NB4 (cell line): Measurements from ENCODE around the gene DENND4C.

Experiments used
- DNase-seq: peaks from one replicate; pipeline ENCODE4 v3.0.0; 2010; ENCODE audit warnings: low read depth
- H3K4me3 ChIP-seq: one replicate; pipeline ENCODE4 v1.5.1; 2011; ENCODE audit warnings: mild to moderate bottlenecking, low read depth, low read length, moderate library complexity
- MYC ChIP-seq: IDR thresholded peaks from 2 replicates; pipeline ENCODE4 v1.6.1; 2011; ENCODE audit warnings: low read depth, low read length
- POLR2A ChIP-seq: IDR thresholded peaks from 2 replicates; pipeline ENCODE4 v1.6.1; 2011; ENCODE audit warnings: mild to moderate bottlenecking; ENCODE audit not compliant: insufficient read length; ENCODE audit errors: extremely low read depth
- TF ChIP-seq, protein P1 (sequence below): IDR thresholded peaks from one replicate; pipeline ENCODE4 v1.5.1; 2012; ENCODE audit warnings: low read depth, low read length
- TF ChIP-seq, protein P2 (sequence below): IDR thresholded peaks from 2 replicates; pipeline ENCODE4 v1.6.1; 2011; ENCODE audit warnings: low read depth, low read length

Gene DENND4C

DNA sequence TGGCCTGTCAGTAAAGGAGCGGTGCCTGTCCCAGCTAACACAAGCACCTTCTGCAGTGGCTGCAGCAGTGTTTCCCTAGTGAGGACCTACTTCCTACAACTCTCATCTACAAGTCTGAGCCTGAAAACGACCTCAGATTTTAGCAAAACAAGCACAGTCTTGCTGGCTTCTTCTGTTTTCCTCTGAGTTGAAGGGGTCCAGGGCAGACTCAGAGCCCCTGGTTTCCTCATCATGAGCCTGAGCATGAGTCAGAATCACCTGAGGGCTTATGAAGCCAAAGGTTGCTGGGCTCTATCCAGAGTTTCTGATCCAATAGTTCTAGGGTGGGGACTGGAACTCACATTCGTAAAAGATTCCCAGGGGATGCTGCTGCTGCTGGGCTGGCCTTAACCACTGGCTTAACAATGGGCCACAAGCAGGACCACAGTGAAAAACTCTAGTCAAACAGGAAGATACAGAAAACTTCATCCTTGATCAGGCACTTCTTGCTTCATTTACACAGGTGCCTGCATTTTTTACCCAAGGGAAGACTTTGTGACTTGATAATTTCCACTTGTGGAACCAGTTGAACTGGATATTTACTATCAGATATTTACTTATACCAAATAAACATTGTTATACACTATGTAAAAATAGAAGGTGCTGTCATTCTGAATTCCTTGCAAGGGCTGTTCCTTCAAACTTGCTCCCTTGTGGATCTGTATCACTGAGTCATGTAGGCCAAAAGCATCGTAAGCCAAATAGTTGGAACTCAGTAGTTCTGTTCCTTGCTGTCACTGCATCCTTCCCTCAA lies 174.0 kb downstream of the DENND4C start:
- TF ChIP-seq, protein P1, sequence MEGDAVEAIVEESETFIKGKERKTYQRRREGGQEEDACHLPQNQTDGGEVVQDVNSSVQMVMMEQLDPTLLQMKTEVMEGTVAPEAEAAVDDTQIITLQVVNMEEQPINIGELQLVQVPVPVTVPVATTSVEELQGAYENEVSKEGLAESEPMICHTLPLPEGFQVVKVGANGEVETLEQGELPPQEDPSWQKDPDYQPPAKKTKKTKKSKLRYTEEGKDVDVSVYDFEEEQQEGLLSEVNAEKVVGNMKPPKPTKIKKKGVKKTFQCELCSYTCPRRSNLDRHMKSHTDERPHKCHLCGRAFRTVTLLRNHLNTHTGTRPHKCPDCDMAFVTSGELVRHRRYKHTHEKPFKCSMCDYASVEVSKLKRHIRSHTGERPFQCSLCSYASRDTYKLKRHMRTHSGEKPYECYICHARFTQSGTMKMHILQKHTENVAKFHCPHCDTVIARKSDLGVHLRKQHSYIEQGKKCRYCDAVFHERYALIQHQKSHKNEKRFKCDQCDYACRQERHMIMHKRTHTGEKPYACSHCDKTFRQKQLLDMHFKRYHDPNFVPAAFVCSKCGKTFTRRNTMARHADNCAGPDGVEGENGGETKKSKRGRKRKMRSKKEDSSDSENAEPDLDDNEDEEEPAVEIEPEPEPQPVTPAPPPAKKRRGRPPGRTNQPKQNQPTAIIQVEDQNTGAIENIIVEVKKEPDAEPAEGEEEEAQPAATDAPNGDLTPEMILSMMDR = no peak
- TF ChIP-seq POLR2A (no peak), MYC (no peak)
- TF ChIP-seq, protein P2, sequence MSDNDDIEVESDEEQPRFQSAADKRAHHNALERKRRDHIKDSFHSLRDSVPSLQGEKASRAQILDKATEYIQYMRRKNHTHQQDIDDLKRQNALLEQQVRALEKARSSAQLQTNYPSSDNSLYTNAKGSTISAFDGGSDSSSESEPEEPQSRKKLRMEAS = no peak
- H3K4me3 ChIP-seq = no peak overlapping the region
- no peak for DNase-seq

DNA sequence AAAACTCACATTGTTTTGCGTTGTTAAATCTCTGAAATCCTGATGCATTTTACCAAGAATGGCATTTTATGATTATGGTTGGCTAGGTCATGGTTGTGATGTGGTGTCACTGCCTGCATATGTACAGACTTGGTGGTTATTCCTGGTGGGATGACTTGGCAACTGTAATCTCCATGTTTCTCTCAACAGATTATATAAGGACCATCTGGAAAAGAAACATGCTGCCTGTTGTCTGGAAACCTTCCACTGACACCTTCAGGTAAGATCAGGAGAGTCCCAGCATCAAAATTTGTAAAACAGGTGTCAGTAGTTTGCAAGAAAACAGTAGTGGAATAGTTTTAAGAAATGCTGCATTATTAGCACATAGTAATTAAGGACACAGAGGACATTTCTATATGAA lies 175.3 kb downstream of the DENND4C start:
- TF ChIP-seq MYC (no peak), POLR2A (no peak)
- TF ChIP-seq, protein P1 = no peak
- TF ChIP-seq, protein P2 = no peak
- DNase-seq = no peak

DNA sequence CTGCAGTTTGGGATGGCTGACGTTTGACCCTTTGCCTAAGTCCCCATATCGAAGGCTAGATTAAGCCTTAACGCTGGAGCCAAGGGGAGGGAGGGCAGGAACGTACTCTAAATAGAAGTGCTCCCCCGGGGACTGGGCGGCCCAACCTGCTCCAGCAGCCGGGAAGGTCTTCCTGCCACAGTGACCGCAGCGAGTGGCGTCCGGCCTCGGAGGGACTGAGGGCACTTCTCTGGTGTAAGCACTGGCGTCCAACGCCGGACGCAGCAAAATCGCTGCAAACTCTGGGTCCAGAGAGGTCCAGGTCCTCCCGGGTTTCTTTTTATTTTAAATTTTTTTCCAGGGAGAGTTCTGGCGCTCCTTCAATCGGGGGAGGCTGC lies 177.8 kb downstream of the DENND4C start:
- TF ChIP-seq MYC (no peak), POLR2A (no peak)
- TF ChIP-seq, protein P1 = no peak
- TF ChIP-seq, protein P2 = no peak
- DNase-seq = peak; percentile 81
- peak overlapping the region; percentile 54 for H3K4me3 ChIP-seq

More for the DNA sequence above, 175.3 kb downstream of the DENND4C start:
- no peak overlapping the region for H3K4me3 ChIP-seq

DNA sequence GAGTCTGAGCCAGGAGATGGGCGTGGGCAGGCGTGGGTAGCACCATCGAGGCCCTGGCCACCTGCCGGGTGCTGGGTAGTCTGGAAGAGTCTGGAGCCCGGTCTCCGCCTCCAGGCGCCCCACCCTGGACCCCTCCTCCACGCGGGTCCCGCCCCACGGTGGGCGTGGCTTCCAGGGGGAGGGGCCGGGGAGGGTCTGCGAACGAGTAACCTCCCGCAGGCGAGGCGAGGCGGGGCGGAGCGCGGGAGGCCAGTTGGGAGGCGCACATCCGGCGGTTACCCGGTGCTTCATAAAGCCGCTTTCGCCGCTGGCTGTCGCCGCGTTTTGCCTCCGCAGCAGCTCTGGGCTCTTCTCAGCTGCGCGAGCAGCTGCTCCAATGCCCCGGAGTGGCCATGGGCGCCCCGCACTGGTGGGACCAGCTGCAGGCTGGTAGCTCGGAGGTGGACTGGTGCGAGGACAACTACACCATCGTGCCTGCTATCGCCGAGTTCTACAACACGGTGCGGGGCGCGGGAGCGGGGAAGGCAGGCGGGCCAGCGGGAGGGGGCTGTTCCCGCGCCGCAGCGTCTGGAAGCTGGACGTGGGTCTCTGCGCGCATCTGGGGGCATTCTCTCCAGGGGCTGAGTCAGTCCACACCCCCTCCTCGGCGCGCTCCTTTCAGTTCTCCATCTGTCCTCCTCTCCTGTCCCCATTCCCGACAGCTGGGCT lies 178.4 kb downstream of the DENND4C start, which contains the start of gene ACER2:
Gene ACER2, plus strand, starts transcription at position 317 of the 708 bp plus-strand sequence. Its CDS starts 76 bp downstream, at position 393.
- TF ChIP-seq, protein P1 = peak; percentile 29
- TF ChIP-seq MYC = peak; percentile 71
- peak; percentile 88 for TF ChIP-seq POLR2A
- TF ChIP-seq, protein P2 = peak; percentile 68
- DNase-seq = peak; percentile 97
- H3K4me3 ChIP-seq = peak within 1 kb of the TSS; percentile 76

DNA sequence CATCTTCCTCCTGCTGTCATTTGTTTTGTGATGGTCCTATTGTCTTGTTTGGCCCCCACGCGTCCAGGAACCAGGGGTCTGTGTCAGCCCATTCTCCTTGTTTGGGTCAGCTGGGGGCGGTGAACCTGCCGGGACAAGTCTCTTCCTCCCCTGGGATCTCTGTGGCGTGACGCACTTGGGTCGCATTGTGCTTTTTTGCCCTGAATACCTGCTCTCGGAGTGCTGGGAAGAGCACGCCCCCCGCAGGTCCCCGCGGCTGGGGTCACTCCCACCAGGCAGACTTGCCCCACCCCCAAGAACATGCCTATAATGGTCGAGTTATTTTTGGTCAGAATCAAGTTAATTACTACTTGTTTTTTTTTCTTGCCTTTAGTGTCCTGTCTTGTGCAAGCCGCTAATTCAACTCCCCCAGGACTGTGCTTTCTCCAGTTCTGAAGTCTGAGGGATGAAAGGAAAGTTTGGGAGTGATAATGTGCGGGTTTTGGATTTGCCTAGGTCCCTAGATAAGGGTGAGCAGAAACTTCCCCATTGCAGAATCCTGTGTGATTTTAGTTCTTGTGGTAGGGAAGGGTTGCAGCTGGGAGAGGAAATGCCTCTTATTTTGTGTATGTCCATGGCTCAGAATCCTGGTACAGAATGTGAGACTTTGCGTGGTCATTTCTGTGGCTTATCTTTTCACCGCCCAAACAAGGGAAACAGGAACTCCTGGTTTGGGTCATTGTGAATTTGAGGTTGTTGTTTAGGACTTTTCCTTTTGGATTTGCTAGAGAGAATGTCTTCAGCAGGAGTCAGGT lies 179.1 kb downstream of the DENND4C start:
- H3K4me3 ChIP-seq = peak overlapping the region; percentile 76
- TF ChIP-seq, protein P1 = peak; percentile 5
- TF ChIP-seq, protein P2 = peak; percentile 41; the same call in 1 of the 2 replicates
- TF ChIP-seq MYC = peak; percentile 56
- TF ChIP-seq POLR2A = no peak
- peak; percentile 73 for DNase-seq
